Measurements from ENCODE around the gene SPESP1. TPM values are rescaled to one million over a fixed set of nuclear protein-coding genes. Genes with fewer than 3 reads are reported as not detected.

SPESP1 gene
- total RNA-seq, 1 experiment from 2014 or later: not detected

DNA sequence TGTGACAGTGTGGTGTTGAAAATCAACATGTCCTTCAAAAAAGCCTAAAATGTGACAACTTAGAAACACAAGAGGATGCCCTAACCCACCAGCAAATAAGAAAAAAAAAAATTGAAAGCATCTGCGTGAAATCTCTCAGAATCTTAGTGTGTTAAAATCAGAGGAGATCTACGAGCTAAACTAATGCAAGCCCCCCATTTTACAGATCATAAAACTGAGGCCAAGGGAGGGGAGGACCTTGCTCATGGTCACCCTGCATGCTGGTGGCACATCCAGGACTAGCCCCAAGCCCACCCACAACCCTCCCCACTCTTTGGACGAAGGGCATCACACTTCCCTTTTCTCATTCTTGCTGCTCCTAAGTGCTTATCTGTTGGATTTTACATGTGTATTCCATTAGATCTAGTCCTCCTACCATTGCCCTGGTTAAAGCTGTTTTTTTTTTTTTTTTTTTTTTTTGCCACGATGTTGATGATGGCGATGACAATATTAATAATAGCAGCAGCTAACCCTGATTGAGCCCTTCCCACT, 55.1 kb downstream of the SPESP1 start:
- Histone ChIP-seq H3K9me3 (ENCODE audit: control insufficient read depth, insufficient read depth, low read depth, low read length) (no peaks in the 10 kb centered on the region), H3K27ac (ENCODE audit: low read length) (no peak overlapping the region), H3K27me3 (ENCODE audit: control insufficient read depth, insufficient read depth, low read length) (peaks cover 3% of the 10 kb centered on the region), H3K4me1 (ENCODE audit: control insufficient read depth, insufficient read depth, low read length) (no peaks in the 10 kb centered on the region), H3K36me3 (ENCODE audit: control insufficient read depth, insufficient read depth, low read length) (no peaks in the 10 kb centered on the region), H3K4me3 (ENCODE audit: low read depth in 2 of 2, low read length in 2 of 2) (no peak overlapping the region)
- in situ Hi-C loops (cut with HindIII; ENCODE audit: low pct_unique_long_range_greater_than_20kb, low sequenced_read_pairs): no loop called here
- no TSS peak for BruUV-seq (replicated peaks)
- no peak for DNase-seq (ENCODE audit: low read depth, low spot score)
- intact Hi-C loops (cut with micrococcal nuclease; ENCODE audit: unreplicated experiment): no loop called here
- POLR2A ChIA-PET: interaction anchor here (0.5 kb wide), 1 partner anchor 105 kb away, joined by 3 read pairs; no protein-coding TSS in a partner anchor
- CTCF ChIA-PET: interaction anchor here (0.7 kb wide), 1 partner anchor 242 kb away, joined by 8 read pairs; no protein-coding TSS in a partner anchor
- no peak for ATAC-seq
- TF ChIP-seq, protein P1, sequence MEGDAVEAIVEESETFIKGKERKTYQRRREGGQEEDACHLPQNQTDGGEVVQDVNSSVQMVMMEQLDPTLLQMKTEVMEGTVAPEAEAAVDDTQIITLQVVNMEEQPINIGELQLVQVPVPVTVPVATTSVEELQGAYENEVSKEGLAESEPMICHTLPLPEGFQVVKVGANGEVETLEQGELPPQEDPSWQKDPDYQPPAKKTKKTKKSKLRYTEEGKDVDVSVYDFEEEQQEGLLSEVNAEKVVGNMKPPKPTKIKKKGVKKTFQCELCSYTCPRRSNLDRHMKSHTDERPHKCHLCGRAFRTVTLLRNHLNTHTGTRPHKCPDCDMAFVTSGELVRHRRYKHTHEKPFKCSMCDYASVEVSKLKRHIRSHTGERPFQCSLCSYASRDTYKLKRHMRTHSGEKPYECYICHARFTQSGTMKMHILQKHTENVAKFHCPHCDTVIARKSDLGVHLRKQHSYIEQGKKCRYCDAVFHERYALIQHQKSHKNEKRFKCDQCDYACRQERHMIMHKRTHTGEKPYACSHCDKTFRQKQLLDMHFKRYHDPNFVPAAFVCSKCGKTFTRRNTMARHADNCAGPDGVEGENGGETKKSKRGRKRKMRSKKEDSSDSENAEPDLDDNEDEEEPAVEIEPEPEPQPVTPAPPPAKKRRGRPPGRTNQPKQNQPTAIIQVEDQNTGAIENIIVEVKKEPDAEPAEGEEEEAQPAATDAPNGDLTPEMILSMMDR (IDR thresholded peaks at IDR 0.05): no peak
- no peak for TF ChIP-seq TCF7L2 (IDR thresholded peaks at IDR 0.05; ENCODE audit: low read depth, low read length)
- no peak for TF ChIP-seq REST (IDR thresholded peaks at IDR 0.05; ENCODE audit: insufficient read depth in 1 of 2, low read depth in 2 of 2, low read length in 1 of 2)
- no peak for TF ChIP-seq SIN3A (IDR thresholded peaks at IDR 0.05; ENCODE audit: borderline replicate concordance, insufficient read depth, low read depth, low read length)
- TF ChIP-seq POLR2AphosphoS5 (IDR thresholded peaks at IDR 0.05; ENCODE audit: low read depth, low read length): no peak

- no TSS peak for BruUV-seq (replicated peaks)
- no peak overlapping the region for H3K27ac ChIP-seq (ENCODE audit: low read length)
- DNase-seq (ENCODE audit: low read depth, low spot score) (no peak), ATAC-seq (no peak)
- no peaks in the 10 kb centered on the region; the same call in none of the 2 replicates for H3K27me3 ChIP-seq (ENCODE audit: control insufficient read depth, insufficient read depth, low read length)
- no peaks in the 10 kb centered on the region for H3K4me1 ChIP-seq (ENCODE audit: control insufficient read depth, insufficient read depth, low read length)
- in situ Hi-C loops (cut with HindIII; ENCODE audit: low pct_unique_long_range_greater_than_20kb, low sequenced_read_pairs) (no loop called here), intact Hi-C loops (cut with micrococcal nuclease; ENCODE audit: unreplicated experiment) (no loop called here)
- H3K9me3 ChIP-seq (ENCODE audit: control insufficient read depth, insufficient read depth, low read depth, low read length): no peaks in the 10 kb centered on the region
- CTCF ChIA-PET: no interaction called here
- POLR2A ChIA-PET: interaction anchor here (0.6 kb wide), 1 partner anchor 291 kb away, joined by 3 read pairs; no protein-coding TSS in a partner anchor
- no peak for TF ChIP-seq POLR2AphosphoS5 (IDR thresholded peaks at IDR 0.05; ENCODE audit: low read depth, low read length)
- TF ChIP-seq, protein P1 (IDR thresholded peaks at IDR 0.05): no peak
- no peak for TF ChIP-seq SIN3A (IDR thresholded peaks at IDR 0.05; ENCODE audit: borderline replicate concordance, insufficient read depth, low read depth, low read length)
- no peak for TF ChIP-seq REST (IDR thresholded peaks at IDR 0.05; ENCODE audit: insufficient read depth in 1 of 2, low read depth in 2 of 2, low read length in 1 of 2)
- no peak for TF ChIP-seq TCF7L2 (IDR thresholded peaks at IDR 0.05; ENCODE audit: low read depth, low read length)
- H3K4me3 ChIP-seq (ENCODE audit: low read depth in 2 of 2, low read length in 2 of 2): no peak overlapping the region
- H3K36me3 ChIP-seq (ENCODE audit: control insufficient read depth, insufficient read depth, low read length): no peaks in the 10 kb centered on the region
These were observed 56.0 kb downstream of the SPESP1 start for GRCh38 chr15:68986322-68986721.
